Measurements from ENCODE around the gene RNF26. TPM values are rescaled to one million over a fixed set of nuclear protein-coding genes. Genes with fewer than 3 reads are reported as not detected.
A peak's percentile ranks its signal among the peaks of the same experiment; 100 is the strongest.

RNF26 gene
- total RNA-seq, 1 experiment from 2014 or later: 69.0 TPM

DNA sequence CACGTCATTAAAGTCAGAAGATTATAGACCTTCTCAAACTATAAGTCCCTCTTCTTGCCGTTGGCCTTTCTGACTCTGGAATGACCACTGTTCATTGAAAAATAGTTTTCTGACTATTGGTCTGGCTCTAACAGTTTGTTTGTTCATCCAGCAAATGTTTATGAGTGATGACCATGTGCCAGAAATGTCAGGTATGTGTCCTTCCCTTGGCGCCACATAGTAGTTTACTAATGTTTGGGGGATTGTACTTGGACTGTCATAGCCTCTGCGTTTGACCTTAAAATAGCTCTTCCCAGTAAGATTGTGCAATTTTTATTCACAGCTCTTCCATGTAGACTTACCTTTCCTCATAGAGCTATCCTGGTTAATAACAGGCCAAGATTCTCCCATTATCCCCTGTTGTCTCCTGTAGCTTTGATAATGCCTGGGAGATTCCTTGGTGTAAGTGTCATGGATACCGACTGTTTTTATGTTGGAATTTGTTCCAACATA, 31.1 kb upstream of the RNF26 start:
- DNase-seq (ENCODE audit: low read depth, low spot score): no peak
- no peaks in the 10 kb centered on the region for H3K4me1 ChIP-seq (ENCODE audit: control insufficient read depth, insufficient read depth, low read length)
- POLR2A ChIA-PET: no interaction called here
- no peak for TF ChIP-seq SIN3A (IDR thresholded peaks at IDR 0.05; ENCODE audit: borderline replicate concordance, insufficient read depth, low read depth, low read length)
- TF ChIP-seq, protein P1, sequence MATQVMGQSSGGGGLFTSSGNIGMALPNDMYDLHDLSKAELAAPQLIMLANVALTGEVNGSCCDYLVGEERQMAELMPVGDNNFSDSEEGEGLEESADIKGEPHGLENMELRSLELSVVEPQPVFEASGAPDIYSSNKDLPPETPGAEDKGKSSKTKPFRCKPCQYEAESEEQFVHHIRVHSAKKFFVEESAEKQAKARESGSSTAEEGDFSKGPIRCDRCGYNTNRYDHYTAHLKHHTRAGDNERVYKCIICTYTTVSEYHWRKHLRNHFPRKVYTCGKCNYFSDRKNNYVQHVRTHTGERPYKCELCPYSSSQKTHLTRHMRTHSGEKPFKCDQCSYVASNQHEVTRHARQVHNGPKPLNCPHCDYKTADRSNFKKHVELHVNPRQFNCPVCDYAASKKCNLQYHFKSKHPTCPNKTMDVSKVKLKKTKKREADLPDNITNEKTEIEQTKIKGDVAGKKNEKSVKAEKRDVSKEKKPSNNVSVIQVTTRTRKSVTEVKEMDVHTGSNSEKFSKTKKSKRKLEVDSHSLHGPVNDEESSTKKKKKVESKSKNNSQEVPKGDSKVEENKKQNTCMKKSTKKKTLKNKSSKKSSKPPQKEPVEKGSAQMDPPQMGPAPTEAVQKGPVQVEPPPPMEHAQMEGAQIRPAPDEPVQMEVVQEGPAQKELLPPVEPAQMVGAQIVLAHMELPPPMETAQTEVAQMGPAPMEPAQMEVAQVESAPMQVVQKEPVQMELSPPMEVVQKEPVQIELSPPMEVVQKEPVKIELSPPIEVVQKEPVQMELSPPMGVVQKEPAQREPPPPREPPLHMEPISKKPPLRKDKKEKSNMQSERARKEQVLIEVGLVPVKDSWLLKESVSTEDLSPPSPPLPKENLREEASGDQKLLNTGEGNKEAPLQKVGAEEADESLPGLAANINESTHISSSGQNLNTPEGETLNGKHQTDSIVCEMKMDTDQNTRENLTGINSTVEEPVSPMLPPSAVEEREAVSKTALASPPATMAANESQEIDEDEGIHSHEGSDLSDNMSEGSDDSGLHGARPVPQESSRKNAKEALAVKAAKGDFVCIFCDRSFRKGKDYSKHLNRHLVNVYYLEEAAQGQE (IDR thresholded peaks at IDR 0.05; ENCODE audit: insufficient read depth in 1 of 2, low read depth in 2 of 2, low read length in 1 of 2): no peak
- no peak for TF ChIP-seq POLR2AphosphoS5 (IDR thresholded peaks at IDR 0.05; ENCODE audit: low read depth, low read length)
- TF ChIP-seq, protein P2, sequence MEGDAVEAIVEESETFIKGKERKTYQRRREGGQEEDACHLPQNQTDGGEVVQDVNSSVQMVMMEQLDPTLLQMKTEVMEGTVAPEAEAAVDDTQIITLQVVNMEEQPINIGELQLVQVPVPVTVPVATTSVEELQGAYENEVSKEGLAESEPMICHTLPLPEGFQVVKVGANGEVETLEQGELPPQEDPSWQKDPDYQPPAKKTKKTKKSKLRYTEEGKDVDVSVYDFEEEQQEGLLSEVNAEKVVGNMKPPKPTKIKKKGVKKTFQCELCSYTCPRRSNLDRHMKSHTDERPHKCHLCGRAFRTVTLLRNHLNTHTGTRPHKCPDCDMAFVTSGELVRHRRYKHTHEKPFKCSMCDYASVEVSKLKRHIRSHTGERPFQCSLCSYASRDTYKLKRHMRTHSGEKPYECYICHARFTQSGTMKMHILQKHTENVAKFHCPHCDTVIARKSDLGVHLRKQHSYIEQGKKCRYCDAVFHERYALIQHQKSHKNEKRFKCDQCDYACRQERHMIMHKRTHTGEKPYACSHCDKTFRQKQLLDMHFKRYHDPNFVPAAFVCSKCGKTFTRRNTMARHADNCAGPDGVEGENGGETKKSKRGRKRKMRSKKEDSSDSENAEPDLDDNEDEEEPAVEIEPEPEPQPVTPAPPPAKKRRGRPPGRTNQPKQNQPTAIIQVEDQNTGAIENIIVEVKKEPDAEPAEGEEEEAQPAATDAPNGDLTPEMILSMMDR (IDR thresholded peaks at IDR 0.05): no peak
- TF ChIP-seq TCF7L2 (IDR thresholded peaks at IDR 0.05; ENCODE audit: low read depth, low read length): no peak
- no peaks in the 10 kb centered on the region for H3K27me3 ChIP-seq (ENCODE audit: control insufficient read depth, insufficient read depth, low read length)
- BruUV-seq (replicated peaks): no TSS peak
- no peak overlapping the region for H3K4me3 ChIP-seq (ENCODE audit: low read depth in 2 of 2, low read length in 2 of 2)
- in situ Hi-C loops (cut with HindIII; ENCODE audit: low pct_unique_long_range_greater_than_20kb, low sequenced_read_pairs) (no loop called here), intact Hi-C loops (cut with micrococcal nuclease; ENCODE audit: unreplicated experiment) (no loop called here)
- ATAC-seq: no peak
- no peak overlapping the region for H3K27ac ChIP-seq (ENCODE audit: low read length)
- H3K9me3 ChIP-seq (ENCODE audit: control insufficient read depth, insufficient read depth, low read depth, low read length): no peaks in the 10 kb centered on the region
- CTCF ChIA-PET: no interaction called here
- peaks cover 27% of the 10 kb centered on the region for H3K36me3 ChIP-seq (ENCODE audit: control insufficient read depth, insufficient read depth, low read length)

DNA sequence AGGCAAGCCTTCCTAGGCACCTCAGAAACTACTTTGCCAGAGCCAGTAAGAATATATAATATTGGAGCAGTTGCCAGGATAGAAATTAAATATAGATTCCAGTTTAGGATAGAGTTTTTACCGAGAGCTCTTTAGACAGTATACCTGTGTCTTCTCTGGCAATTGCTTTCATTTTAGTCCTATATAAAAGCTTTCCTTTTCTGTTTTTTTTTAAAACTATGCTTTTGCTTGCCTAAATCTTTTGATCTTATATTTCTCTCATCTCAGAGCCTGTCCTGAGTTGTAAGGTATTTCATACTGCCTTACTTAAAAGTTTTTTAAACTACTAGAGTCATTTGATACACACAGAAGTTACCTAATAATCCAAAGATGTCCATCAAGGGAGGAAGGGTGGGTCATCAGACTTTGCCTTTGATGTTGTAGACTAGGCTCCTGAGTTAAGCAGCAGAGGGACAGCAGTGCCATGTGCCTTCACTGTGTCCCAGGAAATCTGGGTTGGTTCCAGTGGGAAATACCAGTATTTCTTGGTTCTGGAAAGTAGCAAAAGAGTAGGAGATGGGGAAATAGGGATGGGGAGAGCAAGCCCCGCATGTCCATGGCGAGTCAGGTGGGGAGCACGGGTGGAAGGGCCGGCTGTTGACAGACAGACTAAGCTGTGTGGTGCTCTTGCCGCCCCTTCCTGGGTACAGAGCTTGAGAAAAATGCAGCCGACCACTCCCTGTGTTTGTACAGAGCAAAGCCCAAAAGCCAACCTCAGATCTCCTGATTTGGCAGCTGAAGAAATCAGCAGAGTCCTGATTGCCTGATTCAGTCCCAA, 28.6 kb upstream of the RNF26 start:
- TF ChIP-seq, protein P1 (IDR thresholded peaks at IDR 0.05; ENCODE audit: insufficient read depth in 1 of 2, low read depth in 2 of 2, low read length in 1 of 2): no peak
- TF ChIP-seq, protein P2 (IDR thresholded peaks at IDR 0.05): no peak
- no peak for TF ChIP-seq POLR2AphosphoS5 (IDR thresholded peaks at IDR 0.05; ENCODE audit: low read depth, low read length)
- no peak overlapping the region for H3K4me3 ChIP-seq (ENCODE audit: low read depth in 2 of 2, low read length in 2 of 2)
- ChIA-PET CTCF (interaction anchor here (0.7 kb wide), 1 partner anchor 15 kb away, joined by 4 read pairs; no protein-coding TSS in a partner anchor), POLR2A (no interaction called here)
- in situ Hi-C loops (cut with HindIII; ENCODE audit: low pct_unique_long_range_greater_than_20kb, low sequenced_read_pairs): no loop called here
- BruUV-seq (replicated peaks): TSS peak; percentile 2
- no peak for ATAC-seq
- no peaks in the 10 kb centered on the region for H3K27me3 ChIP-seq (ENCODE audit: control insufficient read depth, insufficient read depth, low read length)
- H3K36me3 ChIP-seq (ENCODE audit: control insufficient read depth, insufficient read depth, low read length): peaks cover 22% of the 10 kb centered on the region
- no peaks in the 10 kb centered on the region for H3K4me1 ChIP-seq (ENCODE audit: control insufficient read depth, insufficient read depth, low read length)
- no peak overlapping the region for H3K27ac ChIP-seq (ENCODE audit: low read length)
- H3K9me3 ChIP-seq (ENCODE audit: control insufficient read depth, insufficient read depth, low read depth, low read length): no peaks in the 10 kb centered on the region
- intact Hi-C loops (cut with micrococcal nuclease; ENCODE audit: unreplicated experiment): no loop called here
- no peak for DNase-seq (ENCODE audit: low read depth, low spot score)

Data from Panc1 (cell line).